Neural cell (in vitro differentiated cells): ENCODE results near the gene SMIM14. TPM values are rescaled to one million over a fixed set of nuclear protein-coding genes. Genes with fewer than 3 reads are reported as not detected.

Experiments used
- H2AFZ ChIP-seq: fragments of 200-600, 300-800 bp; sonication (generic), shearing (Covaris generic); 2 replicates; pipeline ENCODE4 v1.6.0; 2014; ENCODE audit warnings: low read depth, mild to moderate bottlenecking, antibody characterized with exemption, low read length, moderate library complexity
- H3F3A ChIP-seq: fragments of 200-600 bp; shearing (Covaris generic); 2 replicates; pipeline ENCODE4 v1.6.1; 2016; ENCODE audit warnings: mild to moderate bottlenecking, moderate library complexity, mixed read lengths, antibody characterized with exemption, low read length; ENCODE audit not compliant: insufficient read depth, poor library complexity, severe bottlenecking
- H3K27ac ChIP-seq: fragments of 200-600, 300-800 bp; sonication (generic), shearing (Covaris generic); 2 replicates; pipeline ENCODE4 v1.5.1; 2014; ENCODE audit warnings: mild to moderate bottlenecking, low read length, moderate library complexity
- H3K27me3 ChIP-seq: fragments of 300-800, 200-600 bp; sonication (generic), shearing (Covaris generic); 2 replicates; pipeline ENCODE4 v1.6.0; 2014; ENCODE audit warnings: mild to moderate bottlenecking, low read depth, low read length, moderate library complexity; ENCODE audit not compliant: insufficient read depth
- H3K36me3 ChIP-seq: fragments of 300-800, 200-600 bp; sonication (generic), shearing (Covaris generic); 2 replicates; pipeline ENCODE4 v1.5.1; 2014; ENCODE audit warnings: mild to moderate bottlenecking, antibody characterized with exemption, low read length, moderate library complexity; ENCODE audit not compliant: insufficient read depth
- H3K4me2 ChIP-seq: fragments of 300-800, 200-600 bp; sonication (generic), shearing (Covaris generic); 2 replicates; pipeline ENCODE4 v1.6.0; 2014; ENCODE audit warnings: mild to moderate bottlenecking, low read length
- H3K4me3 ChIP-seq: fragments of 300-800, 200-600 bp; sonication (generic), shearing (Covaris generic); 2 replicates; pipeline ENCODE4 v1.5.1; 2014; ENCODE audit warnings: mild to moderate bottlenecking, low read length, moderate library complexity
- H3K79me2 ChIP-seq: fragments of 200-600 bp; shearing (Covaris generic); replicated peaks from 2 replicates; pipeline ENCODE4 v1.6.0; 2014; ENCODE audit warnings: mild to moderate bottlenecking, low read length, moderate library complexity; ENCODE audit not compliant: insufficient read depth
- H3K9ac ChIP-seq: fragments of 300-800, 200-600 bp; sonication (generic), shearing (Covaris generic); 2 replicates; pipeline ENCODE4 v1.6.1; 2016; ENCODE audit warnings: mild to moderate bottlenecking, low read length, mixed read lengths
- H3K9me2 ChIP-seq: fragments of 200-600 bp; shearing (Covaris generic); 2 replicates; pipeline ENCODE4 v1.6.1; 2016; ENCODE audit warnings: mild to moderate bottlenecking, low read length, mixed read lengths; ENCODE audit not compliant: insufficient read depth
- H3K9me3 ChIP-seq: fragments of 200-600, 300-800 bp; sonication (generic), shearing (Covaris generic); 2 replicates; pipeline ENCODE4 v1.6.1; 2016; ENCODE audit warnings: mild to moderate bottlenecking, mixed run types, low read length, moderate library complexity, mixed read lengths
- H4K20me1 ChIP-seq: fragments of 200-600 bp; shearing (Covaris generic); 2 replicates; pipeline ENCODE4 v1.6.1; 2016; ENCODE audit warnings: mild to moderate bottlenecking, mixed run types; ENCODE audit not compliant: insufficient read depth
- EP300 ChIP-seq: fragments of 450-650 bp; conservative IDR thresholded peaks from 2 replicates; pipeline ENCODE4 v1.6.1; 2014; ENCODE audit warnings: antibody characterized with exemption, mild to moderate bottlenecking, moderate library complexity; ENCODE audit not compliant: poor library complexity, severe bottlenecking
- EZH2 ChIP-seq: fragments of 200-600, 300-800 bp; shearing (Covaris generic), sonication (generic); IDR thresholded peaks from 2 replicates; pipeline ENCODE4 v1.6.1; 2014; ENCODE audit warnings: antibody characterized with exemption, low read length, borderline replicate concordance, mild to moderate bottlenecking; ENCODE audit not compliant: insufficient read depth, poor library complexity, severe bottlenecking
- MXI1 ChIP-seq: fragments of 450-650 bp; conservative IDR thresholded peaks from 2 replicates; pipeline ENCODE4 v1.6.1; 2014; ENCODE audit warnings: antibody characterized with exemption, mild to moderate bottlenecking; ENCODE audit not compliant: poor library complexity, severe bottlenecking
- POLR2AphosphoS5 ChIP-seq: IDR thresholded peaks from 2 replicates; pipeline ENCODE4 v1.6.1; 2012
- RAD21 ChIP-seq: fragments of 450-650 bp; conservative IDR thresholded peaks from 2 replicates; pipeline ENCODE4 v1.6.1; 2014; ENCODE audit warnings: antibody characterized with exemption, mild to moderate bottlenecking, moderate library complexity
- SMC3 ChIP-seq: fragments of 450-650 bp; conservative IDR thresholded peaks from 2 replicates; pipeline ENCODE4 v1.6.1; 2014; ENCODE audit warnings: antibody characterized with exemption, mild to moderate bottlenecking, moderate library complexity; ENCODE audit not compliant: poor library complexity
- TAF1 ChIP-seq: IDR thresholded peaks from 2 replicates; pipeline ENCODE4 v1.6.1; 2012; ENCODE audit warnings: low read depth
- polyA plus RNA-seq: library from polyadenylated mRNA; depleted of rRNA; stranded (reverse); fragments of >200 nt; gene quantifications from 2 replicates; pipeline ENCODE4 v1.2.3, GENCODE V29; 2014
- TF ChIP-seq, protein P1 (sequence below): fragments of 450-650 bp; IDR thresholded peaks from 2 replicates; pipeline ENCODE4 v1.5.1; 2014; ENCODE audit warnings: antibody characterized with exemption, mild to moderate bottlenecking, moderate library complexity; ENCODE audit not compliant: poor library complexity, severe bottlenecking
- TF ChIP-seq, protein P2 (sequence below): IDR thresholded peaks from 2 replicates; pipeline ENCODE4 v1.6.1; 2012; ENCODE audit warnings: borderline replicate concordance

The SMIM14 gene
- polyA plus RNA-seq, 1 donor from 2014 or later: 55.6 TPM

DNA sequence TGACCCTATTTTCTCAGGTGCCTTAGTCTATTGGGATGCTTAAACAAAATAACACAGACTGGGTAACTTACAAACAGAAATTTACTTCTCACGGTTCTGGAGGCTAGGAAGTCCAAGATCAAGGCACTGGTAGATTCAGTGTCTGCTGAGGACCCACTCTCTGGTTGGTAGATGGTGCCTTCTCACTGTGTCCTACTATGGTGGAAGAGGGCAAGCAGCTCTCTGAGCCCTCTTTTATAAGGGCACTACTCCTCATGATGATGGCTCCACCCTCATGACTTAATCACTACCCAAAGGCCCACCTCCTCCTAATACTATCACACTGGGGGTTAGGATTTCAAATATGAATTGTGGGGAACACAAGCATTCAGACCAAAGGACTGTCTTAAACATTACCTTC, 11.8 kb downstream of the SMIM14 start:
- Histone ChIP-seq H3K79me2 (no peaks in the 10 kb centered on the region), H3K9me2 (no peaks in the 10 kb centered on the region), H3K9me3 (no peaks in the 10 kb centered on the region), H3K27me3 (no peaks in the 10 kb centered on the region), H3K4me3 (no peak overlapping the region), H3K36me3 (no peaks in the 10 kb centered on the region), H3K4me2 (no peak overlapping the region), H3K27ac (no peak overlapping the region), H3K9ac (no peak overlapping the region), H3F3A (no peaks in the 10 kb centered on the region), H2AFZ (no peak overlapping the region), H4K20me1 (no peaks in the 10 kb centered on the region)
- TF ChIP-seq RAD21 (no peak), TAF1 (no peak), SMC3 (no peak), EP300 (no peak), MXI1 (no peak), EZH2 (no peak), POLR2AphosphoS5 (no peak)
- TF ChIP-seq, protein P1, sequence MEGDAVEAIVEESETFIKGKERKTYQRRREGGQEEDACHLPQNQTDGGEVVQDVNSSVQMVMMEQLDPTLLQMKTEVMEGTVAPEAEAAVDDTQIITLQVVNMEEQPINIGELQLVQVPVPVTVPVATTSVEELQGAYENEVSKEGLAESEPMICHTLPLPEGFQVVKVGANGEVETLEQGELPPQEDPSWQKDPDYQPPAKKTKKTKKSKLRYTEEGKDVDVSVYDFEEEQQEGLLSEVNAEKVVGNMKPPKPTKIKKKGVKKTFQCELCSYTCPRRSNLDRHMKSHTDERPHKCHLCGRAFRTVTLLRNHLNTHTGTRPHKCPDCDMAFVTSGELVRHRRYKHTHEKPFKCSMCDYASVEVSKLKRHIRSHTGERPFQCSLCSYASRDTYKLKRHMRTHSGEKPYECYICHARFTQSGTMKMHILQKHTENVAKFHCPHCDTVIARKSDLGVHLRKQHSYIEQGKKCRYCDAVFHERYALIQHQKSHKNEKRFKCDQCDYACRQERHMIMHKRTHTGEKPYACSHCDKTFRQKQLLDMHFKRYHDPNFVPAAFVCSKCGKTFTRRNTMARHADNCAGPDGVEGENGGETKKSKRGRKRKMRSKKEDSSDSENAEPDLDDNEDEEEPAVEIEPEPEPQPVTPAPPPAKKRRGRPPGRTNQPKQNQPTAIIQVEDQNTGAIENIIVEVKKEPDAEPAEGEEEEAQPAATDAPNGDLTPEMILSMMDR: no peak
- TF ChIP-seq, protein P2, sequence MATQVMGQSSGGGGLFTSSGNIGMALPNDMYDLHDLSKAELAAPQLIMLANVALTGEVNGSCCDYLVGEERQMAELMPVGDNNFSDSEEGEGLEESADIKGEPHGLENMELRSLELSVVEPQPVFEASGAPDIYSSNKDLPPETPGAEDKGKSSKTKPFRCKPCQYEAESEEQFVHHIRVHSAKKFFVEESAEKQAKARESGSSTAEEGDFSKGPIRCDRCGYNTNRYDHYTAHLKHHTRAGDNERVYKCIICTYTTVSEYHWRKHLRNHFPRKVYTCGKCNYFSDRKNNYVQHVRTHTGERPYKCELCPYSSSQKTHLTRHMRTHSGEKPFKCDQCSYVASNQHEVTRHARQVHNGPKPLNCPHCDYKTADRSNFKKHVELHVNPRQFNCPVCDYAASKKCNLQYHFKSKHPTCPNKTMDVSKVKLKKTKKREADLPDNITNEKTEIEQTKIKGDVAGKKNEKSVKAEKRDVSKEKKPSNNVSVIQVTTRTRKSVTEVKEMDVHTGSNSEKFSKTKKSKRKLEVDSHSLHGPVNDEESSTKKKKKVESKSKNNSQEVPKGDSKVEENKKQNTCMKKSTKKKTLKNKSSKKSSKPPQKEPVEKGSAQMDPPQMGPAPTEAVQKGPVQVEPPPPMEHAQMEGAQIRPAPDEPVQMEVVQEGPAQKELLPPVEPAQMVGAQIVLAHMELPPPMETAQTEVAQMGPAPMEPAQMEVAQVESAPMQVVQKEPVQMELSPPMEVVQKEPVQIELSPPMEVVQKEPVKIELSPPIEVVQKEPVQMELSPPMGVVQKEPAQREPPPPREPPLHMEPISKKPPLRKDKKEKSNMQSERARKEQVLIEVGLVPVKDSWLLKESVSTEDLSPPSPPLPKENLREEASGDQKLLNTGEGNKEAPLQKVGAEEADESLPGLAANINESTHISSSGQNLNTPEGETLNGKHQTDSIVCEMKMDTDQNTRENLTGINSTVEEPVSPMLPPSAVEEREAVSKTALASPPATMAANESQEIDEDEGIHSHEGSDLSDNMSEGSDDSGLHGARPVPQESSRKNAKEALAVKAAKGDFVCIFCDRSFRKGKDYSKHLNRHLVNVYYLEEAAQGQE: no peak

DNA sequence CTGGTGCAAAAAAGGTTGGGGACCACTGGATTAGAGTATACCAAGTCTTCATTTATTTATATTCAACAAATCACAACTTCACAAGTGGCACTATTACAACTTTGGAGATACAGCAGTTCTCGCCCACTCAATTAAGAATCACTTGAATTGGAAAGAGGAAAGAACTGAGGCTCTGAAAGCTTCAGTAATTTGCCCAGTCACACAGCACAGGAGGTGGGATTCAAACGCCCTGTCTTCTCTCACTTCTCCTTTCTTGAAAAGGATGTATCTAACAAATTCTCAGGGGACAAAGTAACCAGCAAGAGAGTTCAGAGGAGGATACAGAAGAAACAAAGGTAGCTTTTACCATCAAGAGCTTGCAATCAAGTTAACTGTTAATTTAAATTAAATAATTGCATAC, 12.4 kb downstream of the SMIM14 start:
- Histone ChIP-seq H3K4me2 (no peak overlapping the region), H3K79me2 (no peaks in the 10 kb centered on the region), H3K4me3 (no peak overlapping the region), H3K27me3 (no peaks in the 10 kb centered on the region), H3K9me2 (no peaks in the 10 kb centered on the region), H2AFZ (no peak overlapping the region), H3K9me3 (no peaks in the 10 kb centered on the region), H3F3A (no peaks in the 10 kb centered on the region), H3K9ac (no peak overlapping the region), H3K36me3 (no peaks in the 10 kb centered on the region), H4K20me1 (no peaks in the 10 kb centered on the region), H3K27ac (no peak overlapping the region)
- TF ChIP-seq RAD21 (no peak), TAF1 (no peak), EP300 (no peak)
- TF ChIP-seq, protein P1: no peak
